ENCODE measurements around the gene FOXE3.

The FOXE3 gene

DNA sequence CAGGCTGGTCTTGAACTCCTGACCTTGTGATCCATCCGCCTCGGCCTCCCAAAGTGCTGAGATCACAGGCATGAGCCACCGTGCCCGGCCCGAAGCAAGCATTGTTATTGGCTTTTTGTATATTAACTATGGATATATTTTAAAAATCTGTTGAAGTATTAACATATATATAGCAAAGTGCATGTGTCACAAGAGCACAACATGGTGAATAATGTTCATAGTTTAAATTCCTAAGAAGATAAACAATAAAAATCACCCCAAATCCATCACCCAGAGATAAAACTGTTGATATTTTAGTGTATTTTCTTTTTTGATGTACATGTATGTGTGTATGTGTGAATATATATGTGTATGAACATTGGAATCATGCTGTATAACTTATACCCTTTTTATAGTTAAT lies 9.1 kb upstream of the FOXE3 start:
- no peak for FAIRE-seq

GRCh38 chr1:47407481-47407880 lies 8.6 kb upstream of the FOXE3 start:
- no peak for FAIRE-seq

DNA sequence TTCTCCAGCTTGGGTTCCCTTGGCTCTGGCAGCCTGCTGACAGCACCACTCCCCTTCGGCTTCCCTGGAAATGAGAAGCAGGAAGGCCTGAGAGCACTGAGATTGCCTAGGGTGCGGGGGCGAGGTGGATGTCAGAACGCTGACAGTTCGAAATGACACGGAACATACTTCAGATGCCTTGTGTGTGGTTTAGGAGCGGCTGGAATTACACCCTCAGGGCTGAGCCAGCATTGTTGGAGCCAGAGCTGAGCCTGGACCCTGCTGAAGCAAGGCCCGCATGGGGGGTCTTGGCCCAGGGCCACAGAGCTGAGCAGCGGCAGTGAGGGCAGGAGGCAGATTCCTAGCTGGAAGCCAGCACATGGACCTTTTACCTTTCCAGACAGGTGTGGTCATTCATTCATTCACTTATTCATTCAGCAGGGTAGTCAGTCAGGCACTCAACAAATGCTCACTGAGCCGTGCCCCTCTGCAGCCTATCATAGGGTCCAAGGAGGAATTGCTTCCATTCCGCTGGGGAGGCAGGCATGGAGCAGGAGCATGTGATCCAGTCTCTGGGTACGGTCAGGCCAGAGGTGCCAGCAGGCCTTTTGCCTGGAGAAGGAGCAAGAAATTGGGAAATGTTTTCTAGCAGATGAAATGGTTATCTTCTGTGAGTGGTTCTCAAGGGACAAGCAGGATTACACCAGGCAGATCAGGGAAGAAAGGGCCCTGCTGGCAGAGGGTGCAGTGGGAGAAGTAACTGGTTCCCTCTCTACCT lies 6.6 kb upstream of the FOXE3 start:
- FAIRE-seq = no peak

GRCh38 chr1:47410068-47410455 lies 6.0 kb upstream of the FOXE3 start:
- no peak for FAIRE-seq

- no peak for FAIRE-seq
These were observed 4.6 kb upstream of the FOXE3 start for GRCh38 chr1:47411436-47411835.

DNA sequence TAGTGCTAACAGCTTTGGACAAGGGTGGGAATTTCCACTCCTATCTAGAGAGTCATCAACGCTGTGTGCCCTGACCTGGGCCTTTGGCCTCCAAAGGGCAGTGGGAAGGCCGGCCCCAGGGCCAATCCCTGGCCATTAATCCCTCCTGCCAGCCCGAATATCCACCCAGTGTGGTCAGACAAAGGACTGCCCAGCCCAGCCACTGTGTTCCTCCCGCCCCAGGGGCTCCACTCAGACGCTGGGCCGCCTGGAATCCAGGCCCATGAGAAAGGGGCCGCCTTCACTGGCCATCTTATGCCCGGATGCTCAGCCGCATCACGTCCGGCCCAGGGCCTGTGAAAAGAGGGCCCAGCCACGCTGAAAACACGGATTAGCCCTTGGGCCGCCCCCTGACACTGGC lies 3.6 kb upstream of the FOXE3 start:
- FAIRE-seq = no peak

DNA sequence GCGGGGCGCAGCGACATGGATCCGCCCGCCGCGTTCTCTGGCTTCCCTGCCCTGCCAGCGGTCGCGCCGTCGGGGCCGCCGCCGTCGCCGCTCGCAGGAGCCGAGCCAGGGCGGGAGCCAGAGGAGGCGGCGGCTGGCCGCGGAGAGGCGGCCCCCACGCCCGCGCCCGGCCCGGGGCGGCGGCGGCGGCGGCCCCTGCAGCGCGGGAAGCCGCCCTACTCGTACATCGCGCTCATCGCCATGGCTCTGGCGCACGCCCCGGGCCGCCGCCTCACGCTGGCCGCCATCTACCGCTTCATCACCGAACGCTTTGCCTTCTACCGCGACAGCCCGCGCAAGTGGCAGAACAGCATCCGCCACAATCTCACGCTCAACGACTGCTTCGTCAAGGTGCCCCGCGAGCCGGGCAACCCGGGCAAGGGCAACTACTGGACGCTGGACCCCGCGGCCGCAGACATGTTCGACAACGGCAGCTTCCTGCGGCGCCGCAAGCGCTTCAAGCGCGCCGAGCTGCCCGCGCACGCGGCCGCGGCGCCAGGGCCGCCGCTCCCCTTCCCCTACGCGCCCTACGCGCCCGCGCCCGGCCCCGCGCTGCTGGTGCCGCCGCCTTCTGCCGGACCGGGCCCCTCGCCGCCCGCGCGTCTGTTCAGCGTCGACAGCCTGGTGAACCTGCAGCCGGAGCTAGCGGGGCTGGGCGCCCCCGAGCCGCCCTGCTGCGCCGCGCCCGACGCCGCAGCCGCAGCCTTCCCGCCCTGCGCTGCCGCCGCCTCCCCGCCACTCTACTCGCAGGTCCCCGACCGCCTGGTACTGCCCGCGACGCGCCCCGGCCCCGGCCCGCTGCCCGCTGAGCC lies 459 bp downstream of the FOXE3 start:
- FAIRE-seq = no peak

DNA sequence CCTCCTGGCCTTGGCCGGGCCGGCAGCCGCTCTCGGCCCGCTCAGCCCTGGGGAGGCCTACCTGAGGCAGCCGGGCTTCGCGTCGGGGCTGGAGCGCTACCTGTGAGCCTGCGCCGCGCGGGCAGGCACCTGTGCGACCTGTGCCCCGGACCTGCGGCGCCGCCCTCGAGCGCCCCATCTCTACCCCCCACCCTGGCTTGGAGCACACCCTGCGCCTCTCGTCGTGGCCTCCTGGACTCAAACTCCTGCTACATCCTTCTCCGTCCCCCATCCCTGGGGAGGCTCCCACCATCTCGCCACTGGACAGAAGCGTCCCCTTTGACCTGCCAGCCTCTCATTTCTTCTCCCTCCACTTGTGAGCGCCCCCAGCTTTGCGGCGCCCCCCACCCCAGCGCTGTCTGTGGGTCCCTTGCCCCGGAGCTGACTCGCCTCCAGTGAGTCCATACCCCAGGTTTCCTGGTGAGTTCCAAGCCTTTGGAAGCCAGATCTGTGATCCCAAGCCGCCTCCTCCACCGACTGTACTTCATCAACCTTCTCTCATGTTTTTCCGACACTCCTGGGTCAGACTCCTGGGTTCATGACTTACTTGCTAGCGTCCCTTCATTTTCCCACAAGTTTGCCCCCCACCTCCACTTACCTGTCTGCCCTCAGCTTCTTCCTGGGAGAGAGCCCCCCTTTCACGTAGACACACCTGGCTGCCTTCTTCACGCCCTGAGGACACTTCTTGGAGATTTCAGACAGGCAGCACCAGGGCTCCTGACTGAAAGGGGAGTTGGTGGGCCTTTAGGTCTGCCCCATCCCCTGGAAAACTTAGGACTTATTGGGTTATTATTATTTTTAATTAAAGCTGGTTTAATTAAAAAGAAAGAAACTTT lies 1.3 kb downstream of the FOXE3 start:
- FAIRE-seq = no peak

GRCh38 chr1:47418122-47418521 lies 2.0 kb downstream of the FOXE3 start:
- no peak for FAIRE-seq

DNA sequence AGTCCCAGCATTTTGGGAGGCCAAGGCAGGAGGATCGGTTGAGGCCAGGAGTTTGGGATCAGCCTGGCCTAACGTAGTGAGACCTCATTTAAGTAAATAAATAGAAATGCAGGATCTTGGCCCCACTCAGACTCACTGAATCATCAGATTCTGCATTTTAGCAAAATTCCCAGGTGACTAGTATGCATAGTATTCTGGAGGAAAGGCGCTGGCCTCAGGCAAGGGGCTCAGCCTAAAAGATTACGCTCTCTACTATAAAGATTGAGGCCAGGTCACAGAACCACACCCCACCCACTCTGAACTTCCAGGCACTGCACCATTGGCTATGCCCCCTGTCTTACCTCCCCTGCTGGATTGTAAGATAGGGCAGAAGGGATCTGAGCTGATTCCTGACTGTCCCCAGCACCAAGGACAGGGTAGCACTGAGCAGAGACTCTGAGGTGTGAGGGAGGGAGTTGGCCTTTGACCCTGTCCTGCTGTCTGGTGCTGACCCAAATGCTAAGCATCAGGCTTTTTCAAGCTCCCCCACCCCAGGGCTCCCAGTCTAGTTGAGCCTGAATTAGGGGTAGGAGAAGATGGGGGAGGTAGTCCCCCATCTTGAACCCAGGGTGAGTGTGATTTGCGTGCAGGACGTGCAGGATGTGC lies 2.7 kb downstream of the FOXE3 start:
- no peak for FAIRE-seq

GRCh38 chr1:47420547-47420946 lies 4.5 kb downstream of the FOXE3 start:
- FAIRE-seq = no peak

DNA sequence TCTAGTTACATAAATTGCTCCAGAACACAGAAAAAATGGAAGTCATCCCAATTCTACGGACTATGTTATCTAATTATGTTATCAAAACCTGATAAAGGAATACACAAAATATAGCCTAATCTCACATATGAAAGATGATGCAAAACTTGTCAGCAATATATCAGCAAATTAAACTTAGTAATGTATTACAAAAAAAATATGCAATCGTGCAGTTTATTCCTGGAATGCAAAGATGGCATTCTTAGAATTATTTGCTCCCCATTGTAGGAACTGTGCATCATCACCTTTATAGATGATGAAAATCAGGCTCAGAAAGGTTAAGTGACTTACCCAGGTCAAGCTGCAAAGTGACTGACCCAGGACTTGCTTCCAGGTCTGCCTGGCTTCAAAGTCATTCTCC lies 7.8 kb downstream of the FOXE3 start:
- no peak for FAIRE-seq

DNA sequence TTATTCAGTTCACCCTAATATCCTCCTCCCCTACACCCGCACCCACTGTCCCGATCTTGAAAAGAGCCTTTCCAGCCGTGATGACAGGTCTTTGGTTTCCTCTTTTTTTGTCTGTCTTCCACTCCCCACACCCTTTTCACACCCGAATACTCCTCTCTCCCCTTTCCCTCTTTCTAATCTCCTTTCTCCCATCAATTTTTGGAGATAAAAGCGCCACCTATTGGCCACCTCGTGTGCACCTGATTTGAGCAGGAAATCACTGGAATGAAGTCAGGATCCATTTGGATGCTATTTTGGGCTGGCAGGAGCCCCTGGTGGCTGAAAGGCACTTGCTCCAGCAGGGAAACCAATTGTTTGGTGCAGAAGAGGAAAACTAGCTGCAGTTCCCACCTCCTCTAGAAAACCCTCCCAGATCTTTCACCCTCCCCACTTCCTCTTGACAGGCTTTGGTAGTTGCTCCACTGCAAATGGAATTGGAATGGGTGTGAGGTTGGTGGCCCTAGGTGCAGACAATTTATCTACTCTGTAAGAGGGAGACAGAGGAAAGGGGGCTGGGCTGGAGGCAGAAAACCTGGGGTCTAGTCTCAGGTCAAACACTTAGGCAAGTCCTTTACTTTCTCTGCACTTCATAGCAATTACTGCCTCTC lies 8.4 kb downstream of the FOXE3 start:
- FAIRE-seq = peak; percentile 86

- no peak for FAIRE-seq
These were observed 15.4 kb downstream of the FOXE3 start for GRCh38 chr1:47431534-47431933.

DNA sequence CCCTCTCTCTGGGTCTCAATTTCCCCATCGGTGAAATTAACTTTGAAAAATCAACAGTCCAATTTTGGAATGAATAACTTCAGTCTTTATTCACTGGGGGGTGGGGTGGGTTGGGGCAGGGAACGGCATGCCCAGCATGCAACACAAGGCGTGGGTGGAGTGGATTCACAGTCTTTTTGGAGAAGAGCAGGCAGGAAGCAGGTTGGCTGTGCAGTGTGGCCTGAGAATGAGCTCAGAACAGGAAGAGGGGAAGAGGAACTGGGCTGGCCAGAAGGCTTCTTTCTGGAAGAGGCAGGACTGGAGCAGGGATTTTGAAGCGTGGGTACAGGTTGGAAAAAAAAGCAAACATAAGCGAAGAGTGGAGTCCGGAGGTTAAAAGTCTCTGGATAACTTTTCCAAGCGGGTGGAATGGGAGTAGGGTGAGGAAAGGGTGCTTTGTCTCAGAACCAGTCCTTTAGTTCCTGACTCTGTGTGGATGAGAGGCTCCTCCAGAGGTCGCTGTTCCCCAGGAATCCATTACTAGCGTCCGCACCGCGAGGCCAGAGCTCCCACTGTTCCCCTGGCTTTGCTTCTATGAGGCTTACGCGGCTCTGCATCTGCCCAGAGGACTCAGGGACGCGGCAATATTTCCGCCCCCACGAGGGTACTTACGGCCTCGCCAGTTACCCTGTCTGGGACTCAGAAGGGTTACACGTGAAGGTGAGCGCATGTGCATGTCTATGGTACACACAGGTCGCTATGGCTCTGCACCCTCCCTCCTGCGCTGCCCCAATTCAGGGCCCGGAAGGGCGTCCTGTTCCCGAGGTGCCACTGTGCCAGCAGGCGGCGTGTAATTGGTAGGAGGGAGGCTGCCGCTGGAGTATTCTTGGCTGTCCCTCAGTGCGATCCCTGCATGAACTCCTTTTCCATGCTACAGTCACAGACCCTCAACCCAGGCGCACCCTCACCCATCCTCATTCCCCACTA lies 16.3 kb downstream of the FOXE3 start:
- FAIRE-seq = no peak

- FAIRE-seq = no peak
These were observed 16.9 kb downstream of the FOXE3 start for GRCh38 chr1:47433037-47433421.

- no peak for FAIRE-seq
These were observed 17.5 kb downstream of the FOXE3 start for GRCh38 chr1:47433477-47434050.

DNA sequence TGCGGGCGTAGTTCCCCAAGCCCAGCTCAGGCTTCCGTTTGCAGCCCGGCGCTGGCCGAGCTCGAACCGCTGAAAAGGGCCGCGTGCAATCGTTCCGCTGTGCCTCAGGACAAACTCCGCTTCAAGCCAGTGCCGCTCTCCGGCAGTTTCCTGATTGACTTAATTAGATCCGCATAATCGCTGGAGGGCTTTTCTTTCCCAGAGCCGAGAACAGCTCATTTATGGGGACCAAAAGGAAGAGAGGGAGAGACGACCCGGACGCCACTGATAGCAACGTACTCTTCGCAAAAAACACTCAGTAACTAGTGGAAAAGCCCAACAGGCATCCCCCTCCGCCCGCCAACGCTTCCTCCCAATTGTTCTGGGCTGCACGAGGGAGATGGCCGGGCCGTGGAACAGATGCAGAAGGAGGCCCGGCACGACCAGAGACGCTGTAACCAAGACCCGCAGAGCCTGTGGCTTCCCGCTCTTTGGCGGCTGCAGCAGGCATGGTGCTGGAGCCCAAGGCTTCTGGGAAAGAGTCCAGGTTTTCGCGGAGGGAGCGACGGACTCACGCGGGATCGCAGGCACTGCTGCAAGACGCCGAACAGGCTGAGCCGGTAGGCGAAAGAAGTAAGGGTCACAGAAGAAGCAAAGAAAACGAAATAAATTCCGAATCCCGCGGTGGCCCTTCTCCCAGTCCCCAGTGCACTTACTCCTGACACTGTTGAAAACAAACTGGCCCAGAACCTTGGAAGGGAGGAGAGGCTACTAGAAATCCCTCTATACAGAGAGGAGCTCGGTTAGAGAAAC lies 18.2 kb downstream of the FOXE3 start:
- no peak for FAIRE-seq

GRCh38 chr1:47435506-47436303 lies 19.6 kb downstream of the FOXE3 start:
- no peak for FAIRE-seq

All from A204.1 (cell line).